GM19240 (cell line): ENCODE results near the gene MARCHF7.
"Not testable (repeated sequence)": the region's sequence is repeated elsewhere in the genome, so short reads cannot be mapped to it uniquely, and the experiment has no call there.

ENCODE experiments used
- DNase-seq: peaks from one replicate; pipeline ENCODE4 v3.0.0; 2011; ENCODE audit warnings: low spot score; ENCODE audit not compliant: insufficient read length

MARCHF7 gene

DNA sequence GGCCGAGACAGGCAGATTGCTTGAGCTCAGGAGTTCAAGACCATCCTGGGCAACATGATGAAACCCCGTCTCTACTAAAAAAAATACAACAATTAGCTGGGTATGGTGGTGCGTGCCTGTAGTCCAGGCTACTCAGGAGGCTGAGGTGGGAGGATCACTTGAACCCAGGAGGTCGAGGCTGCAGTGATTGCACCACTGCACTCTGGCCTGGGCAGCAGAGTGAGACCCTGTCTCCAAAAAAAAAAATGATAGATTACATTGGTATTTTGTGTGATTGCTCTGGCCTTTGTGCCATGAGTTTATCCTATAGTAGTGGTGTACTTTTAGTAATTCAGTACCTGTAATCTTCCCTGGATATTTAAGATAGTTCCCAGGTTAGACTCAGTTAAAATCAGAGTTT is 4.1 kb downstream of the MARCHF7 start:
- not testable (repeated sequence) for DNase-seq

- DNase-seq: no peak
These were observed 4.6 kb downstream of the MARCHF7 start for GRCh38 chr2:159716857-159717256.

DNA sequence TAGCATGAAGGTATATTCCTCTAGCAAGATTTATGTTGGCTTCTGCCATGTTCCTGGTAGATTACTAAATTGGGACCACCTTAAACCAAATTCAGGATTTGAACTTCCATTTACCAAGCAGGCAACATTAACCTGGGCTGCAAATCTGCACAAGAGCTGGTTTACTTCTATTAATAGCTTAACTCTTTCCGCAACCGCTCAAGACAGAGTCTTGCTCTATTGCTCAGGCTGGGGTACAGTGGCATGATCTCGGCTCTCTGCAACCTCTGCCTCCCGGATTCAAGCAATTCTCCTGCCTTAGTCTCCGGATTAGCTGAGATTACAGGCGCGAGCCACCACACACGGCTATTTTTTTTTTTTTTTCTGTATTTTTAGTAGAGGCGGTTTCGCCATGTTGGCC is 8.4 kb downstream of the MARCHF7 start:
- DNase-seq: no peak

GRCh38 chr2:159722580-159722979 is 10.3 kb downstream of the MARCHF7 start:
- no peak for DNase-seq

GRCh38 chr2:159724795-159725572 is 12.7 kb downstream of the MARCHF7 start:
- DNase-seq: not testable (repeated sequence)

GRCh38 chr2:159725713-159726112 is 13.4 kb downstream of the MARCHF7 start:
- DNase-seq: no peak

GRCh38 chr2:159728629-159729028 is 16.3 kb downstream of the MARCHF7 start:
- no peak for DNase-seq

- DNase-seq: no peak
These were observed 23.3 kb downstream of the MARCHF7 start for GRCh38 chr2:159735648-159736047.

- no peak for DNase-seq
These were observed 23.7 kb downstream of the MARCHF7 start for GRCh38 chr2:159736048-159736447.

GRCh38 chr2:159737292-159737916 is 25.1 kb downstream of the MARCHF7 start:
- DNase-seq: no peak

GRCh38 chr2:159737917-159738296 is 25.6 kb downstream of the MARCHF7 start:
- DNase-seq: no peak

GRCh38 chr2:159738509-159739390 is 26.4 kb downstream of the MARCHF7 start:
- no peak for DNase-seq

DNA sequence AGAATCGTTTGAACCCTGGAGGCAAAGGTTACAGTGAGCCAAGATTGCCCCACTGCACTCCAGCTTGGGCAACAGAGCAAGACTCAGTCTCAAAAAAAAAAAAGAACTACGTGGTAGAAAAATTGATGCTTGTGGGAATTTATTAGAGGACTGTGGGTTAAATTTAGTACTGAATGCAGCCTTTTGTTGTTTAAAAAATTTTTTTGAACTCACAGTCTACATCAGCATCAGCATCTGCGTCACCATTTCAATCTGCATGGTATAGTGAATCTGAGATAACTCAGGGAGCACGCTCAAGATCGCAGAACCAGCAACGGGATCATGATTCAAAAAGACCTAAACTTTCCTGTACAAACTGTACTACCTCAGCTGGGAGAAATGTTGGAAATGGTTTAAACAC is 30.5 kb downstream of the MARCHF7 start:
- DNase-seq: no peak

- no peak for DNase-seq
These were observed 32.1 kb downstream of the MARCHF7 start for GRCh38 chr2:159744363-159744762.

DNA sequence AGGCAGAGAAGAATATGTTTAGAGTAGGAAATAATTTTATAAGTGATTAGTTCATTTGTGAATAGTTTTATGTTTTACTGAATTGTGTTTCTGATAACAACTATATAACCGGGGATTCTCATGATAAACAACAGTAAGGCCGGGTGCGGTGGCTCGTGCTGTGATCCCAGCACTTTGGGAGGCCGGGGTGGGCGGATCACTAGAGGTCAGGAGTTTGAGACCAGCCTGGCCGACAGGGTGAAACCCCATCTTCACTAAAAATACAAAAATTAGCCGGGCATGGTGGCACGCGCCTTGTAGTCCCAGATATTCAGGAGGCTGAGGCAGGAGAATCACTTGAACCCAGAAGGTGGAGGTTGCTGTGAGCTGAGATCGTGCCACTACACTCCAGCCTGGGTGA is 32.9 kb downstream of the MARCHF7 start:
- not testable (repeated sequence) for DNase-seq

DNA sequence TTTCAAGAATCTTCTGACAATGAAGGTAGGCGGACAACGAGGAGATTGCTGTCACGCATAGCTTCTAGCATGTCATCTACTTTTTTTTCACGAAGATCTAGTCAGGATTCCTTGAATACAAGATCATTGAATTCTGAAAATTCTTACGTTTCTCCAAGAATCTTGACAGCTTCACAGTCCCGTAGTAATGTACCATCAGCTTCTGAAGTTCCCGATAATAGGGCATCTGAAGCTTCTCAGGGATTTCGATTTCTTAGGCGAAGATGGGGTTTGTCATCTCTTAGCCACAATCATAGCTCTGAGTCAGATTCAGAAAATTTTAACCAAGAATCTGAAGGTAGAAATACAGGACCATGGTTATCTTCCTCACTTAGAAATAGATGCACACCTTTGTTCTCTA is 35.8 kb downstream of the MARCHF7 start:
- DNase-seq: no peak

- DNase-seq: no peak
These were observed 38.6 kb downstream of the MARCHF7 start for GRCh38 chr2:159750873-159751272.

- no peak for DNase-seq
These were observed 41.5 kb downstream of the MARCHF7 start for GRCh38 chr2:159753797-159754196.

GRCh38 chr2:159755014-159755413 is 42.7 kb downstream of the MARCHF7 start:
- DNase-seq: no peak

GRCh38 chr2:159755788-159756187 is 43.5 kb downstream of the MARCHF7 start:
- no peak for DNase-seq

GRCh38 chr2:159758239-159758638 is 45.9 kb downstream of the MARCHF7 start:
- no peak for DNase-seq

- no peak for DNase-seq
These were observed 46.4 kb downstream of the MARCHF7 start for GRCh38 chr2:159758686-159759085.
